Endothelial cell of umbilical vein (primary cell): Measurements from ENCODE around the gene LGR6. TPM values are rescaled to one million over a fixed set of nuclear protein-coding genes. Genes with fewer than 3 reads are reported as not detected.

ENCODE experiments used
- BruUV-seq: library from RNA; stranded (reverse); fragments of 400-500 nt; replicated peaks from 2 replicates; lab custom pipeline; 2021; lab: Mats Ljungman, UMichigan
- CTCF ChIA-PET: fragments of 300-600, 350-600 bp; sonication (Branson Sonifier 250); formaldehyde crosslinking; loops from one replicate; lab custom pipeline; 2021; ENCODE audit warnings: antibody characterized with exemption, inconsistent platforms; lab: Charles Lee
- POLR2A ChIA-PET: fragments of 300-600, 350-600 bp; sonication (Branson Sonifier 250); formaldehyde crosslinking; loops from one replicate; lab custom pipeline; 2021; ENCODE audit warnings: antibody characterized with exemption, inconsistent platforms; lab: Charles Lee
- DNase-seq: peaks from one replicate; pipeline ENCODE4 v3.0.0-alpha.2; 2011; ENCODE audit warnings: low read depth, low spot score
- FAIRE-seq: peaks from 2 replicates; lab custom pipeline; 2011; peaks lifted over from hg19 to GRCh38; lab: Jason Lieb, UNC
- H2AFZ ChIP-seq: 2 replicates; pipeline ENCODE4 v1.6.0; 2012; ENCODE audit warnings: low read depth, low read length, control low read depth, inconsistent platforms
- H3K27ac ChIP-seq: 2 replicates; pipeline ENCODE4 v1.5.1; 2011; ENCODE audit warnings: low read depth, mild to moderate bottlenecking, control low read depth, low read length, moderate library complexity; ENCODE audit not compliant: insufficient read depth
- H3K27me3 ChIP-seq, 2 experiments: 2 replicates each; pipeline versions ENCODE4 v1.6.0 to v1.6.1; 2011; ENCODE audit warnings: low read length in 2 of 2, mixed read lengths in 1 of 2; ENCODE audit not compliant: control insufficient read depth in 2 of 2, insufficient read depth in 2 of 2
- H3K36me3 ChIP-seq, 2 experiments: 2 replicates in 1 of 2; 3 replicates in 1 of 2; pipeline ENCODE4 v1.5.1; 2011; ENCODE audit warnings: low read length in 2 of 2, mild to moderate bottlenecking in 1 of 2, moderate library complexity in 1 of 2; ENCODE audit not compliant: control insufficient read depth in 2 of 2, insufficient read depth in 2 of 2; ENCODE audit errors: extremely low read depth in 1 of 2
- H3K4me1 ChIP-seq: 3 replicates; pipeline ENCODE4 v1.5.1; 2011; ENCODE audit warnings: mild to moderate bottlenecking, low read length; ENCODE audit not compliant: control insufficient read depth, insufficient read depth; ENCODE audit errors: extremely low read depth
- H3K4me2 ChIP-seq: 2 replicates; pipeline ENCODE4 v1.6.1; 2011; ENCODE audit warnings: low read length, control low read depth, mixed read lengths; ENCODE audit not compliant: insufficient read depth
- H3K4me3 ChIP-seq, 3 experiments: fragments of 200-600 bp in 1 of 3; sonication (generic), shearing (Covaris generic) in 1 of 3; replicated peaks in 1 of 3; 2 replicates each; pipeline ENCODE4 v1.5.1; 2011 to 2016; ENCODE audit warnings: control low read depth in 3 of 3, low read length in 3 of 3, mild to moderate bottlenecking in 2 of 3, inconsistent platforms in 1 of 3, low read depth in 1 of 3, moderate library complexity in 1 of 3; ENCODE audit not compliant: insufficient read depth in 1 of 3
- H3K79me2 ChIP-seq: 2 replicates; pipeline ENCODE4 v1.6.0; 2012; ENCODE audit warnings: low read length, inconsistent platforms; ENCODE audit not compliant: control insufficient read depth, insufficient read depth
- H3K9ac ChIP-seq: replicated peaks from 2 replicates; pipeline ENCODE3; 2011; ENCODE audit warnings: low read length, control low read depth; ENCODE audit not compliant: insufficient read depth; ENCODE audit errors: extremely low read depth
- H3K9me1 ChIP-seq: replicated peaks from 3 replicates; pipeline ENCODE4 v1.6.0; 2011; ENCODE audit warnings: mild to moderate bottlenecking, low read length; ENCODE audit not compliant: control insufficient read depth, insufficient read depth; ENCODE audit errors: extremely low read depth
- H3K9me3 ChIP-seq: replicated peaks from 2 replicates; pipeline ENCODE4 v1.5.1; 2012; ENCODE audit warnings: low read length, inconsistent platforms; ENCODE audit not compliant: control insufficient read depth, insufficient read depth
- H4K20me1 ChIP-seq: replicated peaks from 2 replicates; pipeline ENCODE3; 2011; ENCODE audit warnings: mild to moderate bottlenecking, low read length; ENCODE audit not compliant: control insufficient read depth, insufficient read depth; ENCODE audit errors: extremely low read depth
- EZH2 ChIP-seq: IDR thresholded peaks from 2 replicates; pipeline ENCODE4 v1.6.1; 2012; ENCODE audit warnings: borderline replicate concordance, low read depth, mild to moderate bottlenecking, moderate library complexity, low read length, inconsistent platforms; ENCODE audit not compliant: severe bottlenecking
- FOS ChIP-seq: IDR thresholded peaks from 2 replicates; pipeline ENCODE4 v1.6.1; 2011; ENCODE audit warnings: mild to moderate bottlenecking, low read length, moderate library complexity, borderline replicate concordance; ENCODE audit not compliant: insufficient read depth
- GATA2 ChIP-seq: IDR thresholded peaks from 2 replicates; pipeline ENCODE4 v1.7.0; 2011; ENCODE audit warnings: low read depth, mild to moderate bottlenecking, moderate library complexity, mixed read lengths, low read length; ENCODE audit not compliant: insufficient read length, insufficient read depth
- JUN ChIP-seq: IDR thresholded peaks from 2 replicates; pipeline ENCODE4 v1.6.1; 2011; ENCODE audit warnings: borderline replicate concordance, low read depth; ENCODE audit not compliant: insufficient read length, insufficient read depth
- MYC ChIP-seq: IDR thresholded peaks from one replicate; pipeline ENCODE4 v1.6.1; 2011; ENCODE audit warnings: mild to moderate bottlenecking, low read depth, low read length
- POLR2AphosphoS5 ChIP-seq: IDR thresholded peaks from 2 replicates; pipeline ENCODE4 v1.6.1; 2012; ENCODE audit warnings: low read depth, mild to moderate bottlenecking, control low read depth, low read length, moderate library complexity; ENCODE audit not compliant: insufficient read depth
- dilution Hi-C: fragments of 300-500 bp; cut with MboI; formaldehyde crosslinking; loops from one replicate; pipeline ENCODE4 v1.15.0; 2019; ENCODE audit warnings: low sequenced_read_pairs; ENCODE audit not compliant: extremely low pct_ligation_motif_present
- intact Hi-C: fragments of 100-400 bp; cut with micrococcal nuclease; formaldehyde crosslinking; loops from one replicate; pipeline ENCODE4 v1.10.0; 2022
- polyA plus RNA-seq, 4 experiments: library from polyadenylated mRNA; depleted of rRNA in 3 of 4; stranded (reverse) in 3 of 4; unstranded in 1 of 4; fragments of >200 nt; gene quantifications; 2 replicates each; pipeline versions ENCODE4 v1.2.1 to v1.2.3, GENCODE V29; 2011 to 2012; ENCODE audit warnings: missing spikeins in 1 of 4
- total RNA-seq: library from RNA; stranded (reverse); gene quantifications from 2 replicates; pipeline ENCODE4 v1.2.3, GENCODE V29; 2021
- TF ChIP-seq, protein P1 (sequence below): IDR thresholded peaks from 2 replicates; pipeline ENCODE4 v1.6.1; 2011; ENCODE audit not compliant: insufficient read depth, insufficient read length
- TF ChIP-seq, protein P2 (sequence below), 2 donors: IDR thresholded peaks; 1 replicate in 1 of 2; 2 replicates in 1 of 2; pipeline ENCODE4 v1.5.1; 2011; ENCODE audit warnings: low read length in 2 of 2, mild to moderate bottlenecking in 2 of 2, moderate library complexity in 2 of 2, control low read depth in 1 of 2, inconsistent platforms in 1 of 2, low read depth in 1 of 2; ENCODE audit not compliant: insufficient read depth in 1 of 2; ENCODE audit errors: extremely low read depth in 1 of 2

Gene LGR6
- total and polyA plus RNA-seq, 2 donors (not counting 3 experiments of a cell fraction or from before 2014, with no cell fraction given), result not detected

DNA sequence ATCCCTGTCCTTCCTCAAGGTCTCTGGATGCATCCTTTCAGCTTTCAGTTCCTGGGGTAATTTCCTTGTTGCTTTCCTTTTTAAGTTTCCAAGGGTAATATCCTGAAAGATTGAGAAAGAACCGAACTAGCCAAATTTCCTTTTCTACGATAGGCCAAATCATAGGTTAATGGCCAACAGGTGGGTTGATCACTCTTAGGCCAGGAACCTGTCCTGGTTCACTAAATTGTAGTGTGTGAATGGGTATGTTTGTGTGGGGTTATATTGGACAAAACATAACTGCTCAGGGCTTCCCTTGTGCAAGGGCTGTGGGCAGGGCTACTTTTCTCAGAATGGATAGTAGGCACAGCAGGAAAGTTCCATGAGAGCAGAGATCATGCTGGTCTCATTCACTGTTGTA, 131.0 kb downstream of the LGR6 start:
- H3K79me2 ChIP-seq, result no peaks in the 10 kb centered on the region
- H3K4me3 ChIP-seq, result no peak overlapping the region
- intact Hi-C loops, result no loop called here
- H3K9me3 ChIP-seq, result no peaks in the 10 kb centered on the region
- dilution Hi-C loops, result loop anchor here (25.0 kb wide), 1 partner anchor 112 kb away; no protein-coding TSS in a partner anchor
- no peak overlapping the region for H3K9ac ChIP-seq
- H3K27me3 ChIP-seq, result no peaks in the 10 kb centered on the region
- H3K27ac ChIP-seq, result no peak overlapping the region
- no peaks in the 10 kb centered on the region for H4K20me1 ChIP-seq
- no peaks in the 10 kb centered on the region for H3K36me3 ChIP-seq
- CTCF ChIA-PET, result interaction anchor here (0.6 to 1.8 kb wide), 2 partner anchors 118 to 395 kb away, joined by 3 to 5 read pairs; no protein-coding TSS in a partner anchor
- no TSS peak for BruUV-seq
- no peaks in the 10 kb centered on the region for H3K9me1 ChIP-seq
- H2AFZ ChIP-seq, result no peak overlapping the region
- FAIRE-seq (no peak), DNase-seq (no peak)
- POLR2A ChIA-PET, result no interaction called here
- no peak overlapping the region for H3K4me2 ChIP-seq
- no peaks in the 10 kb centered on the region for H3K4me1 ChIP-seq
- no peak for TF ChIP-seq GATA2
- no peak for TF ChIP-seq EZH2
- TF ChIP-seq, protein P1, sequence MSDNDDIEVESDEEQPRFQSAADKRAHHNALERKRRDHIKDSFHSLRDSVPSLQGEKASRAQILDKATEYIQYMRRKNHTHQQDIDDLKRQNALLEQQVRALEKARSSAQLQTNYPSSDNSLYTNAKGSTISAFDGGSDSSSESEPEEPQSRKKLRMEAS, result no peak
- TF ChIP-seq MYC, result no peak
- TF ChIP-seq, protein P2, sequence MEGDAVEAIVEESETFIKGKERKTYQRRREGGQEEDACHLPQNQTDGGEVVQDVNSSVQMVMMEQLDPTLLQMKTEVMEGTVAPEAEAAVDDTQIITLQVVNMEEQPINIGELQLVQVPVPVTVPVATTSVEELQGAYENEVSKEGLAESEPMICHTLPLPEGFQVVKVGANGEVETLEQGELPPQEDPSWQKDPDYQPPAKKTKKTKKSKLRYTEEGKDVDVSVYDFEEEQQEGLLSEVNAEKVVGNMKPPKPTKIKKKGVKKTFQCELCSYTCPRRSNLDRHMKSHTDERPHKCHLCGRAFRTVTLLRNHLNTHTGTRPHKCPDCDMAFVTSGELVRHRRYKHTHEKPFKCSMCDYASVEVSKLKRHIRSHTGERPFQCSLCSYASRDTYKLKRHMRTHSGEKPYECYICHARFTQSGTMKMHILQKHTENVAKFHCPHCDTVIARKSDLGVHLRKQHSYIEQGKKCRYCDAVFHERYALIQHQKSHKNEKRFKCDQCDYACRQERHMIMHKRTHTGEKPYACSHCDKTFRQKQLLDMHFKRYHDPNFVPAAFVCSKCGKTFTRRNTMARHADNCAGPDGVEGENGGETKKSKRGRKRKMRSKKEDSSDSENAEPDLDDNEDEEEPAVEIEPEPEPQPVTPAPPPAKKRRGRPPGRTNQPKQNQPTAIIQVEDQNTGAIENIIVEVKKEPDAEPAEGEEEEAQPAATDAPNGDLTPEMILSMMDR (IDR thresholded peaks at IDR 0.05; ENCODE audit: extremely low read depth in 1 of 2, insufficient read depth in 1 of 2, low read depth in 1 of 2, low read length in 2 of 2), result no peak
- no peak for TF ChIP-seq POLR2AphosphoS5
- TF ChIP-seq FOS, result no peak
- TF ChIP-seq JUN, result no peak
